ENCODE data around the gene NDUFS6. TPM values are rescaled to one million over a fixed set of nuclear protein-coding genes. Genes with fewer than 3 reads are reported as not detected.

NDUFS6 gene
- total RNA-seq, result 49.1 and 103 TPM in 2 replicates

DNA sequence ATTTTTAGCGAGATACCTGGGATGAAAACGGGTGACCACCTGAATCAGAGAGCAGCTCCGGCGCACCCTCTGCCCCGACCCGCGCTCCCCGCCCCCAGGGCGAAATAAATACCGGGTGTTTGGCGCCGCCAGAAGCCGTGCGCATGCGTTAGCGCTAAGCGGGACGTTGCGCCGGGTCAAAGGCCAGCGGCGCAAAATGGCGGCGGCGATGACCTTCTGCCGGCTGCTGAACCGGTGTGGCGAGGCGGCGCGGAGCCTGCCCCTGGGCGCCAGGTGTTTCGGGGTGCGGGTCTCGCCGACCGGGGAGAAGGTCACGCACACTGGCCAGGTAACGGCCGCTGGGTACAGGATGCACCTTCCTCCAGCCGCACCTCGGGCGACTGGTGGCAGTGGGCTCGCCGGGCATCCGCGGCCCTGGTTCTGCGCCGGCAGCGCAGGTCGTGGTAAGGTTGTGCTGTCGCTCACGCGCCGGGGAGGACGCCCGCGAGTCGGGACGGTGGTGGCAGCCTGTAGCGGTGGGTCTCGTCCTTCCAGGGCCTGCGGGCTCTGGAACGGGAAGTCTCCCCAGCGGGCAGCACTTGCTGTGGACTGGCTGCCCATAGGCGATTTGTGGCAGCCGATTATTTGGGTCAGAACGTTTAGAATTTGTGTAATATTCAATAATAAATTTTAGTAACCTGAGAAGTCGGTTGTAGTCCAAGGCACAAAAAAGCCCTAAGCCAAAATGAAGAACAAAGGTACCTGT is at the start of gene NDUFS6:
NDUFS6 (plus strand) TSS at position 186 of the 745 bp plus-strand sequence; CDS start at position 197, 11 bp downstream.

DNA sequence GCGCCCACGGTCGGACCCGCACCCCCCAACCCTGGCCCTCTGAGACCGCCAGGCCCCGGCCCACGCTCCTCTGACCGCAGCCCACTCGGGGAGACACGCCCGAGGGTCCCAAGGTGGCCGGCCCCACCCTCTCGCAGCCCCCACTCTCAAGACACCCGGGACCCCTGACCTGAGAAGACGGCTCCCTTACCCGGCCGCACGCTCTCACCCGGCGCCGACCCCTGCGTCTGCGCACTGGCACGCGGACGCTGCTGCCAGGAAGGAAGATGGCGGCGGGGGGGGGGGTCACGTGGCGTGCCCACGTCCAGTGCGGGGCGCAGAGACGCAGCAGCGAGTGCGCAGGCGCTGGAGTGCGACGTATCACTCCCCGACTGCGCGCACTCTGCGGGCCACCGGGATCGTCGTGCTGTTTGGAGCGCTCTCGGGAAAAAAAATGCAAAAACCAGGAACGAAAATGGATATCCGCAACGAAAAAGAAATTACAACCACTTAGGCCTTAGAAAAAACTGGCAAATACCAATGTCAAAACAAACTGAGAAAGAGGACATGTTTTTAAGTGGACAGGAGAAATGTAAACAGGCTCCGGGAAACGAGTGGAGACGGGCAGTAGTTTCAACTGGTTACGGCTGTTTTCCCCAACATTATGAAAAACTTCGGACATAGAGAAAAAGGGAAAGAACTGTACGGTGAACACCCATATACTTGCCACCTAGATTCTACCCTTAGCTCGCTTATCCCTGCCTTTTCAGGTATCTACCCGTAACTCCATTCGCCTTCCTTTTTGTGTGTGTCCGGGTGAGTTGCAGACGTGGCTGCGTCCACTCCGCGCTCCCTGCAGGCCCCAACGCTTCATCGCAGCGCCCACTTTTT is 1.4 kb upstream of the NDUFS6 start, which contains the start of gene MRPL36:
MRPL36 (minus strand) TSS at position 236 of the 870 bp plus-strand sequence. CDS start 902 bp downstream, outside the sequence.

Other genes with a start within 250 kb of the NDUFS6 start
- gene MRPL36, start 1.6 kb upstream of the NDUFS6 start, total RNA-seq, result 37.6 and 57.9 TPM in 2 replicates
- gene IRX4, start 81.5 kb downstream of the NDUFS6 start, total RNA-seq, result 0.16 TPM in 1 of 2 replicates, not detected in the other

All from epithelial cell of alveolus of lung (primary cell).